Smooth muscle cell (in vitro differentiated cells): Measurements from ENCODE around the gene ZNF436. TPM values are rescaled to one million over a fixed set of nuclear protein-coding genes. Genes with fewer than 3 reads are reported as not detected.

ENCODE experiments used
- DNase-seq: peaks from one replicate; lab custom pipeline; 2025; ENCODE audit not compliant: unreplicated experiment; lab: John Stamatoyannopoulos, UW
- H2AFZ ChIP-seq: fragments of 200-600 bp; sonication (generic); 2 replicates; pipeline ENCODE4 v1.6.0; 2016; ENCODE audit warnings: antibody characterized with exemption, low read depth, mild to moderate bottlenecking
- H3F3A ChIP-seq: fragments of 200-600 bp; sonication (generic); 2 replicates; pipeline ENCODE4 v1.6.0; 2017; ENCODE audit warnings: antibody characterized with exemption, low read depth
- H3K27ac ChIP-seq: fragments of 200-600 bp; sonication (generic); 2 replicates; pipeline ENCODE4 v1.5.1; 2016; ENCODE audit warnings: low read depth, mild to moderate bottlenecking
- H3K27me3 ChIP-seq: fragments of 200-600 bp; sonication (generic); 2 replicates; pipeline ENCODE4 v1.6.1; 2016; ENCODE audit warnings: low read depth, mild to moderate bottlenecking
- H3K36me3 ChIP-seq: fragments of 200-600 bp; sonication (generic); 2 replicates; pipeline ENCODE4 v1.5.1; 2016; ENCODE audit warnings: low read depth
- H3K4me1 ChIP-seq: fragments of 200-600 bp; sonication (generic); 2 replicates; pipeline ENCODE4 v1.5.1; 2016; ENCODE audit warnings: low read depth
- H3K4me2 ChIP-seq: fragments of 200-600 bp; sonication (generic); 2 replicates; pipeline ENCODE4 v1.6.0; 2016; ENCODE audit warnings: mild to moderate bottlenecking
- H3K4me3 ChIP-seq: fragments of 200-600 bp; sonication (generic); 2 replicates; pipeline ENCODE4 v1.5.1; 2016; ENCODE audit warnings: mild to moderate bottlenecking
- H3K79me2 ChIP-seq: fragments of 200-600 bp; sonication (generic); 2 replicates; pipeline ENCODE4 v1.6.0; 2016; ENCODE audit warnings: low read depth, mild to moderate bottlenecking
- H3K9ac ChIP-seq: fragments of 200-600 bp; sonication (generic); 2 replicates; pipeline ENCODE4 v1.6.0; 2016; ENCODE audit warnings: low read depth
- H3K9me3 ChIP-seq: fragments of 200-600 bp; sonication (generic); replicated peaks from 2 replicates; pipeline ENCODE4 v1.5.1; 2016; ENCODE audit warnings: low read depth
- H4K20me1 ChIP-seq: fragments of 200-600 bp; sonication (generic); 2 replicates; pipeline ENCODE4 v1.6.0; 2016; ENCODE audit warnings: low read depth
- WGBS: methylation state at CpG from one replicate; pipeline ENCODE4 v1.1.7; 2016; ENCODE audit warnings: low lambda C conversion rate; 5-methylcytosine and 5-hydroxymethylcytosine counted together
- polyA plus RNA-seq: library from polyadenylated mRNA; unstranded; fragments of >200 nt; fragmentation: Nextera tagmentation; extraction: Ambion mirVana; gene quantifications from 2 replicates; pipeline ENCODE4 v1.2.1, GENCODE V29; 2016
- total RNA-seq: library from RNA; depleted of rRNA; stranded (reverse); fragments of >200 nt; gene quantifications from 2 replicates; pipeline ENCODE4 v1.2.3, GENCODE V29; 2014
- TF ChIP-seq, protein P1 (sequence below): fragments of 200-600 bp; sonication (generic); IDR thresholded peaks from 2 replicates; pipeline ENCODE4 v1.5.1; 2017; ENCODE audit warnings: borderline replicate concordance, mild to moderate bottlenecking, antibody characterized with exemption; ENCODE audit not compliant: insufficient read depth, poor library complexity, severe bottlenecking

The ZNF436 gene
- total and polyA plus RNA-seq, 2 experiments from 2014 or later = 7.1 to 12.9 TPM

DNA sequence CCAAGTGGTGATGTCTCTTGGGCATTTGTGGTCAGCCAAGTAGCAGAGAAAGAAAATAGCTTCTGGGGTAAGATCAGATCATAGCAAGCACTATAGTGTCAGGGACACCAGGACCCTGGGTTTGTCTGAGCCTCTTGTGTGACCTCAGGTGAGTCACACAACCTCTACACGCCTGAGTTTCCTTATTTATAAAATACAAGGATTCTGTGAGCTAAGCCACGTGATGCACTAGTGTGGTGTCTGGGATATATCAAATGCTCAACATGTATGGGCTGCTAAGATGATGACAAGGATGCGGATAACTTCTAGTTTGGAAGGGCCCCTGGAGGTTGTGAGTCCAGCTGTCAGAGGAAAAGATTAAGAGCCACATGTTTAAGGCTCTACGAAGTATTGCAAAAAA, 24.5 kb upstream of the ZNF436 start:
- no peaks in the 10 kb centered on the region for H3K9me3 ChIP-seq
- H3K27ac ChIP-seq = peak overlapping the region; percentile 84
- no peaks in the 10 kb centered on the region for H3K27me3 ChIP-seq
- 8% methylated on average over 4 of the region's 4 CpGs for WGBS
- TF ChIP-seq, protein P1, sequence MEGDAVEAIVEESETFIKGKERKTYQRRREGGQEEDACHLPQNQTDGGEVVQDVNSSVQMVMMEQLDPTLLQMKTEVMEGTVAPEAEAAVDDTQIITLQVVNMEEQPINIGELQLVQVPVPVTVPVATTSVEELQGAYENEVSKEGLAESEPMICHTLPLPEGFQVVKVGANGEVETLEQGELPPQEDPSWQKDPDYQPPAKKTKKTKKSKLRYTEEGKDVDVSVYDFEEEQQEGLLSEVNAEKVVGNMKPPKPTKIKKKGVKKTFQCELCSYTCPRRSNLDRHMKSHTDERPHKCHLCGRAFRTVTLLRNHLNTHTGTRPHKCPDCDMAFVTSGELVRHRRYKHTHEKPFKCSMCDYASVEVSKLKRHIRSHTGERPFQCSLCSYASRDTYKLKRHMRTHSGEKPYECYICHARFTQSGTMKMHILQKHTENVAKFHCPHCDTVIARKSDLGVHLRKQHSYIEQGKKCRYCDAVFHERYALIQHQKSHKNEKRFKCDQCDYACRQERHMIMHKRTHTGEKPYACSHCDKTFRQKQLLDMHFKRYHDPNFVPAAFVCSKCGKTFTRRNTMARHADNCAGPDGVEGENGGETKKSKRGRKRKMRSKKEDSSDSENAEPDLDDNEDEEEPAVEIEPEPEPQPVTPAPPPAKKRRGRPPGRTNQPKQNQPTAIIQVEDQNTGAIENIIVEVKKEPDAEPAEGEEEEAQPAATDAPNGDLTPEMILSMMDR = no peak
- no peak overlapping the region for H2AFZ ChIP-seq
- H3K4me3 ChIP-seq = no peak overlapping the region
- no peaks in the 10 kb centered on the region for H3K36me3 ChIP-seq
- no peak overlapping the region for H3K9ac ChIP-seq
- no peak for DNase-seq
- H3K4me1 ChIP-seq = peaks cover 5% of the 10 kb centered on the region
- H4K20me1 ChIP-seq = no peaks in the 10 kb centered on the region
- H3K4me2 ChIP-seq = peak overlapping the region; percentile 66
- H3K79me2 ChIP-seq = no peaks in the 10 kb centered on the region
- peaks cover 9% of the 10 kb centered on the region for H3F3A ChIP-seq

- TF ChIP-seq, protein P1 = no peak
- H2AFZ ChIP-seq = no peak overlapping the region
- H3K27ac ChIP-seq = peak overlapping the region; percentile 84
- no peaks in the 10 kb centered on the region for H3K36me3 ChIP-seq
- H3K4me2 ChIP-seq = peak overlapping the region; percentile 30
- 88% methylated on average over 15 of the region's 15 CpGs for WGBS
- no peak for DNase-seq
- H3K4me3 ChIP-seq = no peak overlapping the region
- H3K79me2 ChIP-seq = no peaks in the 10 kb centered on the region
- peaks cover 9% of the 10 kb centered on the region for H3F3A ChIP-seq
- no peak overlapping the region for H3K9ac ChIP-seq
- H3K27me3 ChIP-seq = no peaks in the 10 kb centered on the region
- H4K20me1 ChIP-seq = no peaks in the 10 kb centered on the region
- H3K4me1 ChIP-seq = peaks cover 5% of the 10 kb centered on the region
- H3K9me3 ChIP-seq = no peaks in the 10 kb centered on the region
These were observed 24.1 kb upstream of the ZNF436 start for GRCh38 chr1:23393706-23394105.

GRCh38 chr1:23392125-23392855, 22.7 kb upstream of the ZNF436 start:
- peaks cover 5% of the 10 kb centered on the region for H3K4me1 ChIP-seq
- no peak for DNase-seq
- H2AFZ ChIP-seq = no peak overlapping the region
- H3K79me2 ChIP-seq = no peaks in the 10 kb centered on the region
- no peaks in the 10 kb centered on the region for H3K36me3 ChIP-seq
- no peak overlapping the region for H3K27ac ChIP-seq
- H3K9me3 ChIP-seq = no peaks in the 10 kb centered on the region
- peaks cover 9% of the 10 kb centered on the region for H3F3A ChIP-seq
- H3K4me3 ChIP-seq = no peak overlapping the region
- TF ChIP-seq, protein P1 = no peak
- WGBS = 53% methylated on average over 2 of the region's 2 CpGs
- no peak overlapping the region for H3K4me2 ChIP-seq
- no peaks in the 10 kb centered on the region for H4K20me1 ChIP-seq
- H3K27me3 ChIP-seq = no peaks in the 10 kb centered on the region
- H3K9ac ChIP-seq = no peak overlapping the region

DNA sequence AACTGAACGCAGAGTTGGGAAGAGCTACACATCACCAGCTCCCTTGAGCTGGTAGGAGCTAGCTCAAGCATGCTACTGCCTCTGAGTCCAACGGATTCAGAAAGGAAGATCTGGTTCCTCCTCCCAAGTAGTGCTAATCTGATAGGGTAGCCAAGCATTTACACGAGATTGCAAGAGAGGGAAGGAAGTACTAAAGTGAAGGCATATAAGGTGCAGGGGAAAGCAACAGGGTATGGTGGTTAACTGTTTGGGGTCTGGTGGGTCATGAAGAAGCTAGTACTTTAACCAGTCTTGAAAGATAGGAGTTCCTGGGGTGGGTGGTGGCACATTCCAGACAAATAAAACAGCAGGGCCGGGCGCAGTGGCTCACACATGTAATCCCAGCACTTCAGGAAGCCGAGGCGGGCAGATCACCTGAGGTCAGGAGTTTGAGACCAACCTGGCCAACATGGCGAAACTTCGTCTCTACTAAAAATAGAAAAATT, 20.2 kb upstream of the ZNF436 start:
- Histone ChIP-seq H4K20me1 (no peaks in the 10 kb centered on the region), H3K9me3 (no peaks in the 10 kb centered on the region), H3F3A (peaks cover 1% of the 10 kb centered on the region), H3K4me2 (no peak overlapping the region), H3K27me3 (no peaks in the 10 kb centered on the region), H3K79me2 (no peaks in the 10 kb centered on the region), H2AFZ (no peak overlapping the region), H3K4me1 (peaks cover 1% of the 10 kb centered on the region), H3K4me3 (no peak overlapping the region), H3K36me3 (no peaks in the 10 kb centered on the region), H3K27ac (no peak overlapping the region), H3K9ac (no peak overlapping the region)
- DNase-seq = no peak
- 76% methylated on average over 9 of the region's 9 CpGs for WGBS
- TF ChIP-seq, protein P1 = no peak
